ENCODE results near the gene XCR1.

- TF ChIP-seq MYC (IDR thresholded peaks at IDR 0.05; ENCODE audit: low read depth, low read length) (no peak), CTCF (IDR thresholded peaks at IDR 0.05; ENCODE audit: extremely low read depth in 1 of 2, insufficient read depth in 1 of 2, low read depth in 1 of 2, low read length in 2 of 2) (no peak)
Measured at GRCh38 chr3:46022909-46023785, 4.1 kb downstream of the XCR1 start.
